OCI-LY3 (cell line): ENCODE results near the gene CADPS2.

Source experiments
- H2AFZ ChIP-seq: fragments of 200-600, 300-600 bp; shearing (Covaris generic); 2 replicates; pipeline ENCODE4 v1.6.0; 2014; ENCODE audit warnings: antibody characterized with exemption, low read depth, low read length
- H3K27ac ChIP-seq: fragments of 200-600, 300-600 bp; sonication (generic); 2 replicates; pipeline ENCODE4 v1.5.1; 2014; ENCODE audit warnings: mild to moderate bottlenecking, low read length, moderate library complexity, mixed read lengths
- H3K27me3 ChIP-seq: fragments of 200-600, 300-600 bp; sonication (generic); 2 replicates; pipeline ENCODE4 v1.6.1; 2014; ENCODE audit warnings: low read depth, low read length, mixed read lengths
- H3K36me3 ChIP-seq: fragments of 200-600, 300-600 bp; sonication (generic); replicated peaks from 2 replicates; pipeline ENCODE3; 2014; ENCODE audit warnings: low read depth, low read length, mixed read lengths
- H3K4me1 ChIP-seq: fragments of 300-600, 200-600 bp; sonication (generic); 2 replicates; pipeline ENCODE4 v1.6.1; 2014; ENCODE audit warnings: low read length, mixed read lengths
- H3K4me2 ChIP-seq: fragments of 200-600, 300-600 bp; sonication (generic); 2 replicates; pipeline ENCODE4 v1.6.1; 2014; ENCODE audit warnings: low read length, mixed read lengths
- H3K4me3 ChIP-seq: fragments of 300-600, 200-600 bp; sonication (generic); 2 replicates; pipeline ENCODE4 v1.5.1; 2014; ENCODE audit warnings: antibody characterized with exemption, mild to moderate bottlenecking, low read length, moderate library complexity
- H3K79me2 ChIP-seq: fragments of 300-600, 200-600 bp; shearing (Covaris generic); 2 replicates; pipeline ENCODE4 v1.6.1; 2014; ENCODE audit warnings: mild to moderate bottlenecking, low read length, mixed read lengths
- H3K9ac ChIP-seq: fragments of 300-600, 200-600 bp; shearing (Covaris generic); 2 replicates; pipeline ENCODE4 v1.6.0; 2014; ENCODE audit warnings: mild to moderate bottlenecking, low read length, moderate library complexity
- H3K9me3 ChIP-seq: fragments of 200-600, 300-600 bp; shearing (Covaris generic); 2 replicates; pipeline ENCODE4 v1.6.1; 2014; ENCODE audit warnings: low read length, mixed read lengths; ENCODE audit not compliant: insufficient read depth
- H4K20me1 ChIP-seq: fragments of 200-600, 300-600 bp; sonication (generic); 2 replicates; pipeline ENCODE4 v1.6.1; 2016; ENCODE audit warnings: low read length, mixed read lengths; ENCODE audit not compliant: insufficient read depth
- CTCF ChIP-seq: fragments of 200-600, 300-600 bp; sonication (generic); IDR thresholded peaks from 2 replicates; pipeline ENCODE4 v1.5.1; 2014; ENCODE audit warnings: antibody characterized with exemption, low read length, low read depth
- EZH2phosphoT487 ChIP-seq: fragments of 200-600 bp; shearing (Covaris generic); IDR thresholded peaks from 2 replicates; pipeline ENCODE4 v1.6.1; 2018; ENCODE audit warnings: antibody characterized with exemption, mixed run types, low read depth

CADPS2 gene

GRCh38 chr7:122633472-122633871 is 252.8 kb downstream of the CADPS2 start:
- Histone ChIP-seq H2AFZ (no peak overlapping the region), H3K9me3 (no peaks in the 10 kb centered on the region)

GRCh38 chr7:122632238-122632637 is 254.0 kb downstream of the CADPS2 start:
- Histone ChIP-seq H3K36me3 (no peaks in the 10 kb centered on the region), H2AFZ (no peak overlapping the region), H3K4me2 (no peak overlapping the region), H3K27me3 (no peaks in the 10 kb centered on the region), H3K9me3 (no peaks in the 10 kb centered on the region), H3K4me1 (peaks cover 32% of the 10 kb centered on the region), H3K27ac (no peak overlapping the region), H3K9ac (no peak overlapping the region), H4K20me1 (no peaks in the 10 kb centered on the region), H3K4me3 (no peak overlapping the region), H3K79me2 (no peaks in the 10 kb centered on the region)
- no peak for TF ChIP-seq CTCF
- no peak for TF ChIP-seq EZH2phosphoT487

More at GRCh38 chr7:122633472-122633871, 252.8 kb downstream of the CADPS2 start:
- TF ChIP-seq CTCF = no peak
- no peak for TF ChIP-seq EZH2phosphoT487
- H4K20me1 ChIP-seq = no peaks in the 10 kb centered on the region
- no peaks in the 10 kb centered on the region for H3K27me3 ChIP-seq
- H3K4me1 ChIP-seq = peaks cover 32% of the 10 kb centered on the region
- H3K9ac ChIP-seq = no peak overlapping the region
- no peaks in the 10 kb centered on the region for H3K79me2 ChIP-seq
- H3K36me3 ChIP-seq = no peaks in the 10 kb centered on the region
- no peak overlapping the region for H3K27ac ChIP-seq
- H3K4me2 ChIP-seq = no peak overlapping the region
- no peak overlapping the region for H3K4me3 ChIP-seq

GRCh38 chr7:122629412-122629953 is 256.8 kb downstream of the CADPS2 start:
- H4K20me1 ChIP-seq = no peaks in the 10 kb centered on the region
- H3K27ac ChIP-seq = no peak overlapping the region
- no peaks in the 10 kb centered on the region for H3K79me2 ChIP-seq
- H3K36me3 ChIP-seq = no peaks in the 10 kb centered on the region
- no peak overlapping the region for H2AFZ ChIP-seq
- H3K27me3 ChIP-seq = no peaks in the 10 kb centered on the region
- TF ChIP-seq EZH2phosphoT487 (no peak), CTCF (no peak)
- no peaks in the 10 kb centered on the region for H3K9me3 ChIP-seq
- H3K4me2 ChIP-seq = peak overlapping the region; percentile 58
- H3K9ac ChIP-seq = no peak overlapping the region
- peaks cover 32% of the 10 kb centered on the region for H3K4me1 ChIP-seq
- H3K4me3 ChIP-seq = peak overlapping the region; percentile 18; the same call in 1 of the 2 replicates

GRCh38 chr7:122628651-122629411 is 257.4 kb downstream of the CADPS2 start:
- Histone ChIP-seq H3K27me3 (no peaks in the 10 kb centered on the region), H3K9me3 (no peaks in the 10 kb centered on the region), H2AFZ (no peak overlapping the region), H3K27ac (no peak overlapping the region), H3K79me2 (no peaks in the 10 kb centered on the region), H3K36me3 (no peaks in the 10 kb centered on the region), H3K4me2 (peak overlapping the region; percentile 58), H3K4me1 (peaks cover 26% of the 10 kb centered on the region), H4K20me1 (no peaks in the 10 kb centered on the region), H3K9ac (no peak overlapping the region), H3K4me3 (peak overlapping the region; percentile 18; the same call in 1 of the 2 replicates)
- TF ChIP-seq EZH2phosphoT487 (no peak), CTCF (no peak)
